22Rv1 (cell line): ENCODE data around the gene CPSF4L.

ENCODE experiments used
- ZFX ChIP-seq: fragments of 450-650 bp; IDR thresholded peaks from 2 replicates; pipeline ENCODE4 v1.6.1; 2017; ENCODE audit warnings: antibody characterized with exemption, borderline replicate concordance
- TF ChIP-seq, protein P1 (sequence below): fragments of 450-650 bp; IDR thresholded peaks from 2 replicates; pipeline ENCODE4 v1.5.1; 2017; ENCODE audit warnings: mild to moderate bottlenecking

DNA sequence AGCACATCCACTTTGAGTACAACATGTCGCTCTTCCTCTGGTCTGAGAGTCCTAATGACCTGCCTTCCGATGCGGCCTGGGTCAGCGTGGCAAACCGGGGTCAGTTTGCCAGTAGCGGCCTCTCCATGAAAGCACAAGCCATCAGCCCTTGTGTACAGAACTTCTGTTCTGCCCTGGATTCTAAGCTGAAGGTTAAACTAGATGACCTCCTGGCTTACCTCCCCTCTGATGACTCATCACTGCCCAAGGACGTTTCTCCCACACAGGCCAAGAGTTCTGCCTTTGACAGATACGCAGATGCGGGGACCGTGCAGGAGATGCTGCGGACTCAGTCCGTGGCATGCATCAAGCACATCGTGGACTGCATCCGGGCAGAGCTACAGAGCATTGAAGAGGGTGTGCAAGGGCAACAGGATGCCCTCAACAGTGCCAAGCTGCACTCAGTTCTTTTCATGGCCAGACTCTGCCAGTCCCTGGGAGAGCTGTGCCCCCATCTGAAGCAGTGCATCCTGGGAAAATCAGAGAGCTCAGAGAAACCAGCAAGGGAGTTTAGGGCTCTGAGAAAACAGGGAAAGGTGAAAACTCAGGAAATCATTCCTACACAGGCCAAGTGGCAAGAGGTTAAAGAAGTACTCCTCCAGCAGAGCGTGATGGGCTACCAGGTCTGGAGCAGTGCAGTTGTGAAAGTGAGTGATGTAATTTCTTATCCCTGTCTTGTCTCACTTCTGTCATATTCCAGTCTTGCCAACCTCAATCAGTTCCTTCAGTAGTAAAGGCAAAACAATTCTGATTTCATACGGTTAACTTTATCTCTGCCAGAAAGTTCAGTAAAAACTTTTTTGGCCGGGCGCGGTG lies 60.2 kb downstream of the CPSF4L start:
- TF ChIP-seq, protein P1, sequence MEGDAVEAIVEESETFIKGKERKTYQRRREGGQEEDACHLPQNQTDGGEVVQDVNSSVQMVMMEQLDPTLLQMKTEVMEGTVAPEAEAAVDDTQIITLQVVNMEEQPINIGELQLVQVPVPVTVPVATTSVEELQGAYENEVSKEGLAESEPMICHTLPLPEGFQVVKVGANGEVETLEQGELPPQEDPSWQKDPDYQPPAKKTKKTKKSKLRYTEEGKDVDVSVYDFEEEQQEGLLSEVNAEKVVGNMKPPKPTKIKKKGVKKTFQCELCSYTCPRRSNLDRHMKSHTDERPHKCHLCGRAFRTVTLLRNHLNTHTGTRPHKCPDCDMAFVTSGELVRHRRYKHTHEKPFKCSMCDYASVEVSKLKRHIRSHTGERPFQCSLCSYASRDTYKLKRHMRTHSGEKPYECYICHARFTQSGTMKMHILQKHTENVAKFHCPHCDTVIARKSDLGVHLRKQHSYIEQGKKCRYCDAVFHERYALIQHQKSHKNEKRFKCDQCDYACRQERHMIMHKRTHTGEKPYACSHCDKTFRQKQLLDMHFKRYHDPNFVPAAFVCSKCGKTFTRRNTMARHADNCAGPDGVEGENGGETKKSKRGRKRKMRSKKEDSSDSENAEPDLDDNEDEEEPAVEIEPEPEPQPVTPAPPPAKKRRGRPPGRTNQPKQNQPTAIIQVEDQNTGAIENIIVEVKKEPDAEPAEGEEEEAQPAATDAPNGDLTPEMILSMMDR: no peak
- no peak for TF ChIP-seq ZFX
